PC-3 (cell line): ENCODE results near the gene SAP30BP. TPM values are rescaled to one million over a fixed set of nuclear protein-coding genes. Genes with fewer than 3 reads are reported as not detected.

ENCODE experiments used
- ATAC-seq: fragments of 200-7000 bp; cut with Tn5 transposase; 2 replicates; pipeline ENCODE4 v1.9.1; 2020; ENCODE audit warnings: mild to moderate bottlenecking, moderate library complexity
- BruUV-seq: library from RNA; stranded (reverse); fragments of 400-500 nt; replicated peaks from 2 replicates; lab custom pipeline; 2021; lab: Mats Ljungman, UMichigan
- CTCF ChIA-PET: fragments of 300-600 bp; sonication (Branson Sonifier 250); formaldehyde crosslinking; loops from one replicate; lab custom pipeline; 2022; ENCODE audit warnings: antibody characterized with exemption; lab: Charles Lee
- POLR2A ChIA-PET: fragments of 300-600 bp; sonication (Branson Sonifier 250); formaldehyde crosslinking; loops from one replicate; lab custom pipeline; 2022; ENCODE audit warnings: antibody characterized with exemption; ENCODE audit not compliant: unreplicated experiment; lab: Charles Lee
- DNase-seq: peaks from one replicate; pipeline ENCODE4 v3.0.0-alpha.2; 2015
- H2AFZ ChIP-seq: fragments of 300-600 bp; sonication (generic); 2 replicates; pipeline ENCODE4 v1.6.0; 2016; ENCODE audit warnings: antibody characterized with exemption, low read length
- H3F3A ChIP-seq: fragments of 300-600 bp; sonication (generic); one replicate; pipeline ENCODE4 v1.6.0; 2017; ENCODE audit warnings: antibody characterized with exemption, low read length, control low read depth, mild to moderate bottlenecking; ENCODE audit not compliant: unreplicated experiment
- H3K27ac ChIP-seq: fragments of 300-600 bp; sonication (generic); 2 replicates; pipeline ENCODE4 v1.5.1; 2016; ENCODE audit warnings: mild to moderate bottlenecking, low read length
- H3K27me3 ChIP-seq: fragments of 300-600 bp; sonication (generic); 2 replicates; pipeline ENCODE4 v1.6.1; 2016; ENCODE audit warnings: low read length, mixed read lengths
- H3K36me3 ChIP-seq: fragments of 300-600 bp; sonication (generic); 2 replicates; pipeline ENCODE4 v1.6.1; 2016; ENCODE audit warnings: low read depth, mixed run types, low read length, mixed read lengths
- H3K4me1 ChIP-seq: fragments of 300-600 bp; sonication (generic); 2 replicates; pipeline ENCODE4 v1.5.1; 2016; ENCODE audit warnings: low read length; ENCODE audit not compliant: insufficient read depth
- H3K4me2 ChIP-seq: fragments of 300-600 bp; sonication (generic); 2 replicates; pipeline ENCODE4 v1.6.0; 2016; ENCODE audit warnings: low read length
- H3K4me3 ChIP-seq: fragments of 300-600 bp; sonication (generic); 2 replicates; pipeline ENCODE4 v1.5.1; 2016; ENCODE audit warnings: mild to moderate bottlenecking, low read length, mixed read lengths
- H3K79me2 ChIP-seq: fragments of 300-600 bp; sonication (generic); 2 replicates; pipeline ENCODE4 v1.6.1; 2017; ENCODE audit warnings: low read length, mixed read lengths
- H3K9ac ChIP-seq: fragments of 300-600 bp; sonication (generic); 2 replicates; pipeline ENCODE4 v1.6.0; 2016; ENCODE audit warnings: mild to moderate bottlenecking, low read length
- H3K9me2 ChIP-seq: fragments of 300-600 bp; sonication (generic); replicated peaks from 2 replicates; pipeline ENCODE4 v1.6.1; 2016; ENCODE audit warnings: mixed run types, low read length, mixed read lengths
- H3K9me3 ChIP-seq: fragments of 300-600 bp; sonication (generic); 2 replicates; pipeline ENCODE4 v1.6.1; 2016; ENCODE audit warnings: low read length, mixed read lengths
- H4K20me1 ChIP-seq: fragments of 300-600 bp; sonication (generic); 2 replicates; pipeline ENCODE4 v1.6.1; 2016; ENCODE audit warnings: low read length, mixed read lengths
- CTCF ChIP-seq: fragments of 300-600 bp; sonication (generic); conservative IDR thresholded peaks from 2 replicates; pipeline ENCODE4 v1.5.1; 2017; ENCODE audit warnings: antibody characterized with exemption, low read depth, mild to moderate bottlenecking, low read length
- EZH2 ChIP-seq: fragments of 300-600 bp; sonication (generic); IDR thresholded peaks from one replicate; pipeline ENCODE4 v1.6.1; 2017; ENCODE audit warnings: antibody characterized with exemption, mild to moderate bottlenecking, low read length; ENCODE audit not compliant: unreplicated experiment
- EZH2phosphoT487 ChIP-seq: fragments of 300-600 bp; sonication (generic); IDR thresholded peaks from 2 replicates; pipeline ENCODE4 v1.6.1; 2018; ENCODE audit warnings: mild to moderate bottlenecking, antibody characterized with exemption, low read length, borderline replicate concordance
- intact Hi-C: fragments of 100-400 bp; cut with micrococcal nuclease; formaldehyde crosslinking; loops from 2 replicates; pipeline ENCODE4 v1.9.0; 2023
- total RNA-seq: library from RNA; depleted of rRNA; stranded (reverse); fragments of >200 nt; gene quantifications from 2 replicates; pipeline ENCODE4 v1.2.3, GENCODE V29; 2014

The SAP30BP gene
- total RNA-seq, 1 experiment from 2014 or later = 97.8 TPM

GRCh38 chr17:75704963-75705875 lies 38.1 kb downstream of the SAP30BP start:
- no peak for TF ChIP-seq EZH2
- no peak for TF ChIP-seq EZH2phosphoT487
- no peak for TF ChIP-seq CTCF
- DNase-seq = no peak
- CTCF ChIA-PET = no interaction called here
- Histone ChIP-seq H4K20me1 (no peaks in the 10 kb centered on the region), H3F3A (peaks cover 6% of the 10 kb centered on the region), H2AFZ (no peak overlapping the region), H3K4me1 (peaks cover 45% of the 10 kb centered on the region), H3K79me2 (peaks cover 12% of the 10 kb centered on the region), H3K9me2 (no peaks in the 10 kb centered on the region), H3K27ac (no peak overlapping the region), H3K36me3 (peaks cover 68% of the 10 kb centered on the region), H3K4me2 (no peak overlapping the region), H3K27me3 (no peaks in the 10 kb centered on the region), H3K9ac (no peak overlapping the region), H3K9me3 (no peaks in the 10 kb centered on the region), H3K4me3 (no peak overlapping the region)
- no peak for ATAC-seq
- intact Hi-C loops = no loop called here
- POLR2A ChIA-PET = no interaction called here
- BruUV-seq = no TSS peak

GRCh38 chr17:75706042-75706728 lies 39.0 kb downstream of the SAP30BP start:
- intact Hi-C loops = loop anchor here (2.0 kb wide), 1 partner anchor 15 kb away; the partner anchor contains the start of gene ITGB4
- Histone ChIP-seq H3F3A (peaks cover 6% of the 10 kb centered on the region), H3K4me2 (peak overlapping the region; percentile 73)

More at GRCh38 chr17:75706042-75706728, 39.0 kb downstream of the SAP30BP start:
- Histone ChIP-seq H4K20me1 (no peaks in the 10 kb centered on the region), H3K9me3 (no peaks in the 10 kb centered on the region), H3K4me3 (no peak overlapping the region), H3K27me3 (no peaks in the 10 kb centered on the region), H3K9ac (peak overlapping the region; percentile 4; the same call in 1 of the 2 replicates), H3K36me3 (peaks cover 63% of the 10 kb centered on the region), H3K4me1 (peaks cover 36% of the 10 kb centered on the region), H3K27ac (peak overlapping the region; percentile 68), H3K79me2 (peaks cover 7% of the 10 kb centered on the region), H3K9me2 (no peaks in the 10 kb centered on the region), H2AFZ (no peak overlapping the region)
- TSS peak; percentile 72 for BruUV-seq
- no peak for ATAC-seq
- no peak for DNase-seq
- CTCF ChIA-PET = interaction anchor here (0.7 to 1.6 kb wide), 5 partner anchors 12 to 42 kb away, joined by 3 to 7 read pairs (median 4); no protein-coding TSS in a partner anchor
- TF ChIP-seq CTCF (peak; percentile 45), EZH2 (no peak), EZH2phosphoT487 (no peak)
- POLR2A ChIA-PET = interaction anchor here (1.3 kb wide), 1 partner anchor 15 kb away, joined by 7 read pairs; the partner anchor contains the start of gene ITGB4
